Measurements from ENCODE around the gene CKB.

CKB gene

DNA sequence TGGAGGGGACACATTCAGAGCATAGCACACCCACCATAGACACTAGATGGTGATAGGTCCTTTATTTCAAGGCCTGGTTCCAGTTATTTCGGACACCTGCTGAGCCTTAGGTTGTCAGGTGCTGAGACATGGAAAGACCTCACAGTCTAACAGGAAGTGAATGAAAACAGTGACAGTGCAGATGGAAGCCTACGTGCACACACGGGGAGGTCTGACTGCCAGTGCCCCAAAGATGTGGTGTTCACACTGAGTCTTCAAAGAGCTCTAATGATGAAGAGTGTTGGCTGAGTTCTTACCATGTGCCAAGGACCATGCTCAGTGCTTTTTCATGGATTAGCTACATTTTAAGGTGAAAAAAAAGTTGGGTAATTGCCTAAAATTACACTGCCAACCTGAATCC is 46.6 kb downstream of the CKB start:
- no peak for DNase-seq

DNA sequence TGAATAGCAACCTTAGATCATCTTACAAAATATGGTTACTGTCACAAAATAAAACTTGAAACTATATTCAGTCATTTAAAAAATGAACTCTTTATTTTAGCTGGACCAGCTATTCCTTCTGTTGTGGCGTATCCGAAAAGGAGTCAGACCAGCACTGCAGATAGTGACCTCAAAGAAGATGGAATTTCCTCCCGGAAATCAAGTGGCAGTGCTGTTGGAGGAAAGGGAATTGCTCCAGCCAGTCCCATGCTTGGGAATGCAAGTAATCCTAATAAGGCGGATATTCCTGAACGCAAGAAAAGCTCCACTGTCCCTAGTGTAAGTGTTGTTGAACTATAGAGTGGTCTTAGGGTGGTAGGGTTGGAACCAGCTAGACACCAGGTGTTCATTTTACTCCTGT is 47.7 kb downstream of the CKB start:
- DNase-seq, result no peak

DNA sequence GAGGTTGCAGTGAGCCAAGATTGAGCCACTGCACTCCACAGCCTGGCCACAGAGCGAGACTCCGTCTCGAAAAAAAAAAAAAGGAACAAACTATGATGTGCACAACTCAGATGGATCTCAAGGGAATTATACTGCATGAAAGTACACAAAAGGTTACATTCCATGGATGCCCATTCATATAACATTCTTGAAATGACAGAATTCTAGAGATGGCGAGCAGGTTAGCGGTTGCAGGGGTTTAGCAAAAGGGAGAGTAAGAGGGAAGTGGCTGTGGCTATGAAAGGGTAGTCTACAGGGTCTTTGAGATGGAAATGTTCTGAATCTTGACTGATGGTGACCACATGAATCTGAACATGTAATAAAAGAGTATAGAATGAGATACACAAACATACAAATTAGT is 49.7 kb downstream of the CKB start:
- no peak for DNase-seq

Measured in GDM1 (cell line).